NCI-H2107 treated with DMSO at 0.1 percent for 48 hours (cell line): ENCODE results near the gene IL9.
"Not testable (repeated sequence)": the region's sequence is repeated elsewhere in the genome, so short reads cannot be mapped to it uniquely, and the experiment has no call there.

ENCODE experiments used
- DNase-seq: peaks from one replicate; lab custom pipeline; 2025; ENCODE audit not compliant: unreplicated experiment; lab: John Stamatoyannopoulos, UW

Gene IL9

DNA sequence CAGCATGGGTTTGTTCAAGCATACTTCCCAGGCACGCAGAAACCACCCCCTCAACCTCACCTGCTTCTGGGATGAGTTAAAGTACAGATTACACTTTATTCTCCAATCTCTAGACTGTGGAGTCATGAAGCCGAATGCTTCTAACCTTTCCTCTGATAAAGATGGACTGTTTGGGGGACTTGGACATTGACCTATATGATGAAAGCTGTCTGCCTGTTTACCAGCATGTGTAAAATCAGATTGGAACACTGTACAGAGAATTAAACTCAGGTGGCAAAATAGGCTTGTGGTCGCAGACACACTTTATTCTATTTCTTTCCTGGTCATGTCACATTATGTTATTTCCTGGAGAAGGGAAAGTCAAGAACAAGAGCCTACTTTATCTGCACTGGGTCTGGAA lies 25.7 kb downstream of the IL9 start:
- no peak for DNase-seq

DNA sequence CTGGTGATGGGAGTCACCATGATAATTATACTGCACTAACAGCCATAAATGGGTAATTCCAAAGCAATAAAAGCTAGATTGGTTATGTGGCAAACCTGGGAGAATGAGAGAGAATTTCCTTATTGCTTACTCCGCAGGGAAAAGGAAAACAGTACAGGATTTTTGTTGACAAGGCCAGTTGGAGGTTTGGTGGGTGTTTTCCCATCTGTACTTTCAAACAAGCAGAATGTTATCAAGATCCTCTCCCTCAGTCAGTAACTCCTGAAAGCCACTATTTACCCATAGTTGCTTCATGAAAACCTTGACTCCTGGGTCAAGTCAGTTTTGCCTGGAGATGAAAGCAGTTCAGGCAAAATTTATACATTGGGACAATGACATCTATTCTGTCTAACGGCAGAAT lies 26.4 kb downstream of the IL9 start:
- DNase-seq, result no peak

DNA sequence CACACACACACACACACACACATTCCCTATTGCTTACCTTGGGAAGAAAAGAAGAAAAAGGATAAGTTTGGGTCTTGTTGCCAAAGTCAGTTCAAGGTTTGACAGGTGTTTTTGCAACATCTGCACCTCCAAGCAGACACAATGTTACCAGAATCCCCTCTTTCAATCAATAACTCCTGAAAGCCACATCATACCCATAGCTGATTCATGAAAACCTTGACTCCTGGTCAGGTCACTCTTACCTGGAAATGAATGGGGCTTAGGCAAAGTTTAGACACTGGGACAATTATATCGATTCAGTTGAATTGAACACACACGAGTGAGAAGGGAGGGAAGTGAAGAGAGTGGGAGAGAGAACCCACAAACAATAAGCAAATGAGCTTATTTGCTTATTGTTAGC lies 27.0 kb downstream of the IL9 start:
- DNase-seq, result no peak

DNA sequence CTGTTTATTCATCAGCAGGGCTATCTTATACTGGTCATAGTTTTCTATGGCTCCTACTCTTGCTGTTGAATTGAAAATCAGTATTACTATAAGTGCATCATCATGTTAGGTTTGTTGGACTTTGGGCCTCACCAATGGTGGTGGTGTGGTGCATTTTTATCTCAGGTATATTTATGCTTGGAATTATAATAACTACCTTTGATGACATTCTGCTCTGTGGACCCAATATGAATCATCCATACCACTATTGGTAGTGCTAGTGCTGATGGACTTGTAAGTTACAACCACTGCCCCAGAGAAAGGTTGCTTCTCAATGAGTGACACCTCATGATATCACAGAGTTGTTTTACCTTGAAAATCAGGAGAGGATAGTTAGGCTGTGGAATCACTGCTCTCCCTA lies 28.0 kb downstream of the IL9 start:
- DNase-seq, result no peak

DNA sequence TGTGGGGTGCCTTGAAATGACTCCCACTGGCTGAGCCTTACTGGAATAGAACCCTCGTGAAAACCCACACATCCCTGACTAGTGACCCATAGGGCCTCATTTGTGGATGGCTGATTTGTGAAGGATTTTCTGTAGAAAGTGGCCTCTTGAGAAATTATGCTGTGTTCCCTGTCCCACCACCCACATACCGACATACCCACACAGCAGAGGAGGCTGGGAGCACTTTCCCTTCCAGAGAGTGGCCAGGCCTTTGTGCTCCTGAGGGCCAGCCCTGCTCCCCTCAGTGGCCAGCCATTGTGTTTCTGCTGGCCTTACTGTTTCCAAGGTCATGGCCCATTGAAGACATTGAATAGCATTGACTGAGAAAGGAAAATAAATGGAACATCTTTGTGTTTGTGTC lies 29.6 kb downstream of the IL9 start:
- DNase-seq, result no peak

DNA sequence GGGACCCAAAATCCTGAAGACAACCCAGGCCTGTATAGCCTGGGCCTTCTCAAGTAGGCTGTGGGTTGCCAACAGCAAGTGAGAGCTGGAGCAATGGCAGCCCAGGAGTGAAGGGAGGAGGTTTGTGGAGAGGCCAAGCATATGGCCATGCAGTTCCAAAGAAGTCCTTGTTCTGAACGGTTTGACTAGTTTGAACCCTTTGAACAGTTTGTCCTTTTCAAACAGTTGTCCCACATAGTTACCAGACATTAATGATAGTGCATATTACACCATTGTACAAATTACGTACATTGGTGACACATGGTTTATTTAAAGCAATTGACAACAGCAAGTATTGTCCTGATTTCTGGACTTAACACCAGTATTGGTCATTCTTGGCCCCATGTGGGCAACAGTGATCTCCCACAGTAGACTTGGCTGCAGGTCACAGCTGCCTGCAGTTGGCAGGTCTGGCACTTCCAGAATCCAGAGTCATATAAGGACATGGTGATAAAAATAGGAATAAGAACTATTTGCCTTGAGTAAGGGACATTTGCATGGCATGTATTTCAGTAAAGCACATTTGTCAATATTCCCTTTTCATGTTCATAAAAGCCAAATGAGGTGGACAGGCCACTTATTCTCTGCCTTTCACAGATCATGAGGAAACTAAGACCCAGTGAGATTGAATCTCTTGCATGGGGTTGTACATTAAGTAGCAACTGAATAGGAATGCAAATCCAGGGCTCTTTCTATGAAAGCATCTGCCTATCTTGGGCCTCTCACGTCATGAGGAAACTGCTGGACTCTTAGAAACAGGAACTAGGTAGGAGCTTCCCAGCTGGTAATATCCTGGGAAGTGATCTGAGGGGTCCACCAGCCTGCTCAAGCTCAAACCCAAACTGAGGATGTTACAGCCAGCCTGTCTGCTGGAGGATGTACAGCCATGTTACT lies 30.9 kb downstream of the IL9 start:
- DNase-seq, result no peak

DNA sequence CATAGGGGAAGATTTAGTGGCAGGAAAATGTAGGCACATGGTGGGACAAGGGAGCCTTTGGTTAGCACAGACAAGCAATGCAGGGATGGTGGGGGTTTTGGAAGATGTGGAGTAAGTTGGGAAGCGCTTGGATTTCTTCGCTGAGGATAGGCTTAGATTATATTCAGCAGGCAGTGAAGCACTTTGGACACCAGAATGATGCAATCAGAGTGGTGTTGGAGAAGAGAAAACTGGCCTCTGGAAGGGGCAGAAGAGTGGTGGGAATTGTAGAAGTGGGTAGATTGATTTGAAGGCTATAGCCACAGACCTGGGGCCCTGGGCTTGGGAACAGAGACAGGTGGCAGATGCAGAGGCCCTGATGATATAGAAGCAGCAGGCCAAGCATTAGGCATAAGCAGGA lies 32.9 kb downstream of the IL9 start:
- DNase-seq, result no peak

DNA sequence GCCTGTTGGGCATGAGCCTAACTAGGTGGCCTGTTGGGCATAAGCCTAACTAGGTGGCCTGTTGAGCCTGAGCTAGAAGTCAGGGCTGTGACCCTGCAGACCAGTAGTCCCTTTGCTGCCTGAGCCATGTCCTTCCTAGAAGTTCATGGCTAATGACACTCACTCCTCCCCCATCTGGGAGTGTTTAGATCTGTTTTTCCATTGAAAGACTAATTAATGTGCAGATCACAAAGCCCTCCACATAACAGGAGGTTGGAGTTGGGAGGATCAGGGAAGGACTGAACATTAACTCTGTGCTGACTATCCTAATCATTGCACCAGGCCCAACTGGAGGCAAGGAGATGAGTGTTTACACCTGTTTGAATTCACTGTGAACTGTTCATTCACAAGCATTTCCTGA lies 33.6 kb downstream of the IL9 start:
- no peak for DNase-seq

DNA sequence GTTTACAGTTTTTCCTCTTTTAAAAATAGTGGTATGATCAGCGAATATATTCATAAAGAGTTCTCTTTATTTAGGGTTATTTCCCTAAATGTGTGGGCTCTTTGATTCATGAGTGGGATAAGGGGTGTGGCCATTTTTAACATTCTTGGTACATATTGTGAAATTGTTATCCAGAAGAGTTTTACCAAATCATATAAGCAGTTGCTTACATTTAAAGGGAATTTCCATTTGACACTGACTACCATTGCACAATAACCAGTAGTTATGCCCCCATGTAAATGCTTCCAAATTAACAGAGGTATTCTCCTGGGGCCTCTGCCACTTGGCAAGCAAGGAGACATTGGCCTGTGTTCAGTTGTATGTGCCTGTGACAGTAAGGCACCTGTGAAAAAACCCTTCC lies 34.0 kb downstream of the IL9 start:
- DNase-seq, result no peak

DNA sequence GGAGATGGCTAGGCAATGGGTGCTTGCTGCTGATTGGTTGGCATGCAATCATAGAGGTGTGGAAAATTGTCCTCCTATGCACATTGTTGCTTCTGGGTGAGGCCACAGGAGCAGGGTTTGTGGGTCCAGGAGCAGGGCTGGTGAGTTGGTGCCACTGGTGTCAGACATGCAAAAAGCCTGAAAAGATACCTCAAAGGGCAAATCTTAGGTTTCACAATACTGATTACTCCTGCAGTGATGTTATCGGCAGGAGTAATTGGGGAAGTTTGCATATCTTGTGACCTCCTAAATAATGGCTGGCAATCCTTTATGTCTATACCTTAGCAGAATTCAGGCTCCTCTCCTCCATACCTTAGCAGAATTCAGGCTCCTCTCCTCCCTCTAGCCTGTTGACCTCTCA lies 36.0 kb downstream of the IL9 start:
- DNase-seq, result no peak

DNA sequence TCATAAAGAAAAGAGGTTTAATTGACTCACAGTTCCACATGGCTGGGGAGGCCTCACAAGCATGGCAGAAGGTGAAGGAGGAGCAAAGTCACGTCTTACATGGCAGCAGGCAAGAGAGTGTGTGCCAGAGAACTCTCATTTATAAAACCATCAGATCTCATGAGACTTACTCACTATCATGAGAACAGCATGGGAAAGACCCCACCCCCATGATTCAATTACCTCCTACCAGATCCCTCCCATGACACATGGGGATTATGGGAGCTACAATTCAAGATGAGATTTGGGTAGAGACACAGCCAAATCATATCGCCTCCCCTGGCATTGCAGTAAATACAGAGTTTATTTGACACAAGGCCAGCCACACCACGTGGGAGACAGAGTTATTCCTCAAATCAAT lies 36.5 kb downstream of the IL9 start:
- not testable (repeated sequence) for DNase-seq

DNA sequence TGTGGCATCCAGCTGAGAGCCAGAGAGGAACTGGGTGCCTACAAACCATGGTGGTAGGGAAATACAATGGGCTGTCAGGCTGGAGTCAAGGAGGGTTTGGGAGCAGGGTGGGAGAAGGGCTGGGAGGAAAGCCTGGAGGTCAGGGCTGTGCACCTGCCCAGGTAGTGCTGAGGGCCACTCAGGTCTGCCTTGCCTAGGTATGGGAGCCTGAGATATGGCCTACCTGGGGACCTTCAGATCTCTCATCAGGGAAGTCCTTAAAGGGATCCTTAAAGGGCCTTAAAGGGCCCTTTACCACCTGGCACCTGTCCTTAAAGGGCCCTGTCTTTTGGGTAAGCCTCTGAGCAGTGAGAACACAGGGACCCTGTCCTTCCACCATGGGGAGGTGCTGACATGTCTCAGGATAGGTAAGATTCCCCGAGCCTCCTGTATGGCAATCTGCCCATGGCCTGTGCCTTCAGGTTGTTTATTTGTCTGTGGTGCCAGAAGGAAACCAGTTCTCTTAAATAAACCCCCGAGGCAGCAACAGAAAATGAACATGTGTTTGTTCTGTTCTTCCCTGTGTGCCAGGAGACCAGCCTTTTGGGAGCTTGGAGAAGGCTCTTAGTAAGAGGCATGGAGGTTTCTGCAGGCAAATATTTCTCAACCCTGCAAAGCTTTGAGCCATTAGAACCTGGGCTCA lies 37.9 kb downstream of the IL9 start:
- DNase-seq, result no peak

DNA sequence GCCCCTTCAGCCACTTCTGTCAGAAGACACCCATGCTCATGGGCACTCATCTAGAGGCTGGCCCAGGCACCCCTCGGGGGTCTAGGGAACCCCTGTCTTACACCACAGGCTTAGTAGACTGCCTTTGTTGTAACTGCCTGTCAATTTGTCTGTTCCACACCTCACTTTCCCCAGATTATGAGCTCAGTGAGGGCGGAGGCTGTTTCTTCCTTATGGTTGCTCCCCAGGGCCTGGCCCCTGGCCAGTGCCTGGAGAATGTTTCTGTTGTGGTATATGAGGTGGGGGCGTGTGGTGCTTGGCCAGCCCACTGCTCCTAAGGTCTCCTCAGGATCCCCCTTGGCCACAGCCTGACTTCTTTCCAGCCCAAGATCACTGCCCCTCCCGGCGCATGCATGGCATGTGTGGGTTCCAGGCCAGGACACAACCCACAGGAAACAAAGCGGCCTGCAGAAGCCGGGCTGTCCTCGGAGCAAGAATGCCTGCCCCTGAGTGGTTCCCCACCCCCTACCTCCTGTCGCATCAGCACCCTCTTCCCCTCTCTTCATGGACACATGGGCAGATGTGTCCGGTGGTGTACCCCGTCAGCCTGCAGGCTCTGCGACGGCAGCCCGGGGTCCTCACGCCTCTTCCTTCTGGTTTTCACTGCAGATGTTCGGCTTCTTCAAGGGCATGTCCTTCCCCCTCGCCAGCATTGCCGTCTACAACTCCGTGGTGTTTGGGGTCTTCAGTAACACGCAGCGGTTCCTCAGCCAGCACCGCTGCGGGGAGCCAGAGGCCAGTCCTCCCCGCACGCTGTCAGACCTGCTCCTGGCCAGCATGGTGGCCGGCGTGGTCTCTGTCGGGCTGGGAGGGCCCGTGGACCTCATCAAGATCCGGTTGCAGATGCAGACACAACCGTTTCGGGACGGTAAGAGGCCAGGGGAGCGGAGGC lies 43.5 kb downstream of the IL9 start:
- no peak for DNase-seq

DNA sequence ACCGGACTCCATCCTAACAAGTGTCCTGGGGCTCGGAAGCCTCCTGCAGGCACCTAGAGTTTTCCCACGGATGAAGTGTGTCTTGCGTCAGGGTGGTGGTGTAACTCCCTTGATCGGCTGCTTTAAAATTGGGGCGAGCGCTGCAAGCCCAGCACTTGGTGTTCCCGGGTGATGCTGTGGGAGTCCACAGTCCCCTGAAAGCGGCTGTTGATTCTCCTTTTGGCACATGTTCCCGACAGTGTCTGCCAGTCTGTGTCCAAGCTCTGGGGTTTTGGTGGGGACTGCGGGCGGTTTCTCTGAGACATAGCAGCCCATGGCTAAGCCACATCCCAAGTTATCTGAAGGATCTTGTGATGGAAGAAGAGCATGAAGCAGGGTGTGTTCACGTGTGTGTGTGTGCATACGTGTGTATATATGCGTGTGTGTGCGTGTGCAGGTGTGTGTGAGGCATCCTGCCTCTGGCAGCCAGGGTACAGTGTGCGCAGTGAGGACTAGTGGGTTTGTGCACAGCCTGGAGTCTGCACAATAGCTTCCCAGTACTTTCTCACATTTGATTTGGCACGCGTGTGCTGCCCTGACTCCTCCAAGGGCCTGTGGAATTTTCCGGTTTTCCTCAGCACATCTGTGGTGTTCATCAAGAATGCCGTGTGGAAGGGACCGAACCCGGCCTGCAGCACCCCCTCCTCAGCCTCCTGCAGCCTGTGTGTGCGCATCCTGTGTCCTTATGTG lies 44.3 kb downstream of the IL9 start:
- DNase-seq, result no peak

DNA sequence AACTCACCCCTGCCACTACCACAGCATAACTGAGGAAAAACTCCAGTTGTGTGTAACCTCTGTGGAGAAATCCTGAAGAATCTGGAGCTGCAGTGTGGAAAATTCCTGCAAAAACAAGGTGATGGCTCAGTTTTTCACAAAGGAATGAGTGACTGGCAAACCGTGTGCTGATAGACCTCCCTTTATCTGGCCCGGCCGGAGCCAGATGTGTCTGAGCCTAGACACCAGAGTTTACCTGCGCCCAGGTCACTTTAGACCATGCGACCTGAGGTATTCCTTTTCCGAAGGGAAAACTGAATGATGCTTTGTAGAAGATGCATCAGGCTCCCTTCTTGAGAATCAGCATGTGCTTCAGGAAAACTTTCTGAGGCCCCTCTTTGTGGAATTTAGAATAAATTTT lies 45.0 kb downstream of the IL9 start:
- DNase-seq, result no peak

DNA sequence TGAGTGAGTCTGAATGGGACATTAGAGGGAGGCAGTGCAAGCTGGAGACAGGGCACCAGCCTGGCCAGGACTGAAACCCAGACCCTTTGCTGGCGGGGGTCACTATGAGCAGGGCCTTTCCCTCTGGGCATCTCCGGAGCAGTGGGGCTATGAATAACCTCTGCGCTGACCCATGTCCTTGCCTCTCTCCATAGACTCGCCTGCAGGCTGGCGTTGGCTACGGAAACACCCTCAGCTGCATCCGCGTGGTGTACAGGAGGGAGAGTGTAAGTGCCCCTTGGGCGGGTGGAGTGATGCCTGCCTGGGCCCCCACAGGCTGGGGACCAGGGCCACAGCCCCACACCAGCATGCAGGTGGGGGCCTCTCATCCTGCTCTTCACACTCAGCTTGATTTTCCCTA lies 45.4 kb downstream of the IL9 start:
- no peak for DNase-seq

DNA sequence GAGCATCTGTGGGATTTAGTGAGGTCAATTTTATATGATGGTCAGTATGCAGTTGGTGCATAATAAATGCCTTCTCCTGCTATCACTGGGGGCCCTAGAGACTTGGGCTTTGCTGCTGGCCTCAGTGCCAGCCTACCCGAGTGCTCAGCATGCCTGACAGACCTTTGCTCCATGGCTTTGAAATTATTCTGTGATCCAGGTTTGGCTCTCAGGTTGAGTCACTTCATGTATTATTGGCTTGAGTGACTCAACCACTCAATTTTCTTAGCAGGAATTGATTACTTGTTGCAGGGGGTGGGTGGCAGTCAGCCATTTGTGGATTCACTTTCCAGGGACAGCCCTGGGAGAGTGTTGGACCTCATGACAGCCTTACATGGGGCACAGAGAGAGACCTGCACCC lies 47.7 kb downstream of the IL9 start:
- no peak for DNase-seq

DNA sequence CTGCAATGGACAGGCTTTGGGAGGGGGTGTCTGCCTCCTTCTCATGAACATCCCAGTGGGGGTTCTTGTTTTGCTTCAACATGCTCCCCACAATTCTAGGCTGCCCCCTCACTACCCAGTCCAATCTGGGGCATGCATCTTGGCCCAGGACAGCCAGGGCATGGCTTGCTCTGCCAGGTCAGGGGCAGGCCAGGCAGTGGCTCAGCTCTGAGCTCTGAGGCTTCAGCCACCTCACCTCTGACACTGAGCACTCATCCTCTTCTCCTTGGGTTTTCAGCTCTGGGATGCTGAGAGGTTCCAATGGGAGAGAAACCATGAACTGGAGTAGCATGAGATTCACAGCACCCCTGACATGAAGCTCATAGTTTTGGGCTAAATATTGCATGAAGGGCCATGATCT lies 49.3 kb downstream of the IL9 start:
- no peak for DNase-seq

DNA sequence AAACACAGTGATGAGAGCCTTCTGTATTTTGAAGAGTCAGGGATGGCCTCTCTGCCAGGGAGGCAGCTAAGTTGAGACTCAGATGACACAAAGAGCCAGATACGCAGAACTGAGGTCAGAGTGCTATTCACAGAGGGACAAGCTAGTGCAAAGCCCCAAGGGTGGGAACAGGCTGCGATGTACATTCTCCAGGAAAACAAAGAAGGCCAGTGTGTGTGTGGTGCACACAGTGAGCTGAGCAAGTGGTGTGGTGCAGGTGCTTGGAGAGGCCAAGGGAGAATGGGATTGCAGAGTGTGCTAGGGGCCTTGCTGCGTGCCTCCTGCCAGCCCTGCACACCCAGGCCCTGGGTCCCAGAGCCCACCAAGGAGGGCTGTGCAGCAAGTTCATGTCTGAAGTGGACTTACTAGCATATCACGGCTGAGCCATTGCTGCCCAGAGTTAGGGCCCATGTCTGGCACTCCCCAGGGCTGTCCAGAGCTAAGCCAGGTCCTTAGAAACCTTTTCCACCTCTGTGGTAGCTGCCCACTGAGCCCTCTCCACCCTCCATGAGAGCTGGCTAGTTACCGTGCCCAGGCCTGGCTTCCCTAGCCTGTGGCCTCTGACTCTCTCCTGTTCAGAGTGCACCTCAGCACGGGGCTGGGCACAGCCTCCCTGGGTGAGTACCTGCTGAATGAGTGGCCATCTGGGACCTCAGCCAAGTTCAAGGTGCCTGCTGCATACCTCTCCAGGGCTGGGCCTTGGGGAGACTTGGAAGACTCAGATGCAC lies 51.9 kb downstream of the IL9 start:
- DNase-seq, result no peak

DNA sequence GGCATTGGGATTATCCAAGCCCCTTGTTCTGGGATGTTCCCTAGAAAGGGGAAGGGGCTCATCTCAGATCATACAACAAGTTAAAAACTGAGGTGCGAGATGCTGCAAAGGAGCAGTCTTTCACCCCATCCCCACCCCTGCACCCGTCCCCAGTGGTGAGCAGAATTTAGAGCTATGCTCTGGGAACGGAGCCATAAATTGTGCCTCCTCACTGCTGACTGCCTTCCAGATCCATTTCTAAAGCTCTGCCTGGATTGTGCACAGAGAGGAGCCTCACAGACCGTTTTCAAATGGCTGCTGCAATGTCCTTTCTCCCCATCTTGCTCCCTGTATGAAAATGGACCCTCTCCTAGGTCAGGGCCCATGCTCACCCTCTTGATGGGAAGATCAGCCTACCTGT lies 52.9 kb downstream of the IL9 start:
- DNase-seq, result no peak
